Loucy (cell line): ENCODE data around the gene AMPD2.

ENCODE experiments used
- EZH2phosphoT487 ChIP-seq: fragments of 200-600 bp; IDR thresholded peaks from 2 replicates; pipeline ENCODE4 v1.6.1; 2018; ENCODE audit warnings: antibody characterized with exemption, mild to moderate bottlenecking, moderate library complexity, borderline replicate concordance
- TF ChIP-seq, protein P1 (sequence below): fragments of 200-600 bp; sonication (generic); conservative IDR thresholded peaks from 2 replicates; pipeline ENCODE4 v1.5.1; 2014; ENCODE audit warnings: mild to moderate bottlenecking, antibody characterized with exemption, low read length

DNA sequence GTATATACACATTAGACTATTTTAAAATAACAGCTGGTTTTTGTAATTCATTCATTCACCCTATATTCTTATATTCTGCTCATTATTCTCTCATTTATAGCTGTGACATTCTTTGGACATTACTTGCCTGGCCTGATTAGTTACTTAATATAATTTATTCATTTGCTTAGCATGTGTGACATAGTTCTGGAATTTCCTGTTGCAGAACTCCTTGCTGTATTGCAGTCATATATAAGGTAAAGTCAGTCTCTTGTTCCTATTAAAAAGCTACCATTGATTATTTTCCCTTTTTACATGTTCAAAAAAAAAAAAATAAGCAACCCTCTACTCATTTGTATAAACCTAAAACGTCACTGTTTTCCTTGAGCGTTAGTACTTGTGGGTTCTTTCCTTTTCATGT, 24.1 kb upstream of the AMPD2 start:
- no peak for TF ChIP-seq EZH2phosphoT487
- TF ChIP-seq, protein P1, sequence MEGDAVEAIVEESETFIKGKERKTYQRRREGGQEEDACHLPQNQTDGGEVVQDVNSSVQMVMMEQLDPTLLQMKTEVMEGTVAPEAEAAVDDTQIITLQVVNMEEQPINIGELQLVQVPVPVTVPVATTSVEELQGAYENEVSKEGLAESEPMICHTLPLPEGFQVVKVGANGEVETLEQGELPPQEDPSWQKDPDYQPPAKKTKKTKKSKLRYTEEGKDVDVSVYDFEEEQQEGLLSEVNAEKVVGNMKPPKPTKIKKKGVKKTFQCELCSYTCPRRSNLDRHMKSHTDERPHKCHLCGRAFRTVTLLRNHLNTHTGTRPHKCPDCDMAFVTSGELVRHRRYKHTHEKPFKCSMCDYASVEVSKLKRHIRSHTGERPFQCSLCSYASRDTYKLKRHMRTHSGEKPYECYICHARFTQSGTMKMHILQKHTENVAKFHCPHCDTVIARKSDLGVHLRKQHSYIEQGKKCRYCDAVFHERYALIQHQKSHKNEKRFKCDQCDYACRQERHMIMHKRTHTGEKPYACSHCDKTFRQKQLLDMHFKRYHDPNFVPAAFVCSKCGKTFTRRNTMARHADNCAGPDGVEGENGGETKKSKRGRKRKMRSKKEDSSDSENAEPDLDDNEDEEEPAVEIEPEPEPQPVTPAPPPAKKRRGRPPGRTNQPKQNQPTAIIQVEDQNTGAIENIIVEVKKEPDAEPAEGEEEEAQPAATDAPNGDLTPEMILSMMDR, result no peak
